T follicular helper cell (primary cell): Measurements from ENCODE around the gene KRT40.
"Not testable (repeated sequence)": the region's sequence is repeated elsewhere in the genome, so short reads cannot be mapped to it uniquely, and the experiment has no call there.

ENCODE experiments used
- DNase-seq: peaks from one replicate; pipeline ENCODE4 v3.0.0-alpha.2; 2020; ENCODE audit warnings: low read depth
- total RNA-seq, 2 experiments: gene quantifications; one replicate each; lab custom pipeline; 2026; lab: John Stamatoyannopoulos, UW

Gene KRT40
- 0 reads per million in 2 experiments for total RNA-seq

GRCh38 chr17:40984226-40984625 is at the start of gene KRT40:
Gene KRT40 (minus strand): TSS chr17:40984326. CDS start chr17:40984273, 53 bp downstream.
- no peak for DNase-seq

- no peak for DNase-seq
Measured at GRCh38 chr17:41029633-41030245, 45.6 kb upstream of the KRT40 start, which contains the start of gene KRTAP1-4. Gene KRTAP1-4 (minus strand): TSS chr17:41030195. CDS start chr17:41030078, 117 bp downstream.

- DNase-seq: no peak
Measured at GRCh38 chr17:41026715-41027471, 42.8 kb upstream of the KRT40 start, which contains the start of gene KRTAP1-5. Gene KRTAP1-5 (minus strand): TSS chr17:41027208. CDS start chr17:41027155, 53 bp downstream.

GRCh38 chr17:41024697-41025096 is 40.6 kb upstream of the KRT40 start:
- DNase-seq: no peak

- DNase-seq: no peak
Measured at GRCh38 chr17:41020336-41020735, 36.2 kb upstream of the KRT40 start.

- DNase-seq: no peak
Measured at GRCh38 chr17:41019415-41019814, 35.3 kb upstream of the KRT40 start.

GRCh38 chr17:41018541-41018940 is 34.4 kb upstream of the KRT40 start:
- DNase-seq: no peak

- DNase-seq: no peak
Measured at GRCh38 chr17:41016578-41017215, 32.6 kb upstream of the KRT40 start.

- DNase-seq: no peak
Measured at GRCh38 chr17:41015454-41015853, 31.3 kb upstream of the KRT40 start.

GRCh38 chr17:41013606-41014005 is 29.5 kb upstream of the KRT40 start:
- no peak for DNase-seq

GRCh38 chr17:41013181-41013580 is 29.1 kb upstream of the KRT40 start:
- DNase-seq: no peak

GRCh38 chr17:41012326-41013120 is 28.4 kb upstream of the KRT40 start:
- no peak for DNase-seq

GRCh38 chr17:41010441-41010840 is 26.3 kb upstream of the KRT40 start:
- no peak for DNase-seq

- no peak for DNase-seq
Measured at GRCh38 chr17:41009936-41010335, 25.8 kb upstream of the KRT40 start.

- no peak for DNase-seq
Measured at GRCh38 chr17:41009301-41009760, 25.2 kb upstream of the KRT40 start.

GRCh38 chr17:41008811-41009210 is 24.7 kb upstream of the KRT40 start, which contains the start of gene KRTAP3-1:
Gene KRTAP3-1 (minus strand): TSS chr17:41009128. CDS start chr17:41009074, 54 bp downstream.
- no peak for DNase-seq

- no peak for DNase-seq
Measured at GRCh38 chr17:41004397-41004796, 20.3 kb upstream of the KRT40 start.

GRCh38 chr17:41003926-41004325 is 19.8 kb upstream of the KRT40 start:
- DNase-seq: no peak

- DNase-seq: no peak
Measured at GRCh38 chr17:41002814-41003213, 18.7 kb upstream of the KRT40 start.

- no peak for DNase-seq
Measured at GRCh38 chr17:41001795-41002194, 17.7 kb upstream of the KRT40 start.

- not testable (repeated sequence) for DNase-seq
Measured at GRCh38 chr17:40999563-40999962, 15.4 kb upstream of the KRT40 start, which contains the start of gene KRTAP3-2. Gene KRTAP3-2 (minus strand): TSS chr17:40999906. CDS start chr17:40999853, 53 bp downstream.

- DNase-seq: no peak
Measured at GRCh38 chr17:40997361-40997760, 13.2 kb upstream of the KRT40 start.
